ENCODE data around the gene BCOR. TPM values are rescaled to one million over a fixed set of nuclear protein-coding genes. Genes with fewer than 3 reads are reported as not detected.

Gene BCOR
- total and polyA plus RNA-seq, 2 of the 8 experiments (the other 6 are each of a cell fraction or from before 2014, with no cell fraction given) = 25.0 to 50.8 TPM

GRCh38 chrX:40080894-40081678 lies 16.7 kb downstream of the BCOR start (continued):
- TF ChIP-seq ATF2 (IDR thresholded peaks at IDR 0.05; ENCODE audit: low read length) = no peak
- TF ChIP-seq EGR1 (IDR thresholded peaks at IDR 0.05; ENCODE audit: borderline replicate concordance, low read depth, low read length) = no peak
- TF ChIP-seq HDAC6 (IDR thresholded peaks at IDR 0.05; ENCODE audit: low read depth, low read length) = no peak
- no peak for TF ChIP-seq JUND (IDR thresholded peaks at IDR 0.05; ENCODE audit: low read length)
- TF ChIP-seq E2F6 (IDR thresholded peaks at IDR 0.05) = no peak

Measured in H1 (cell line).